Measurements from ENCODE around the gene RUFY3.
"Not testable (repeated sequence)": the region's sequence is repeated elsewhere in the genome, so short reads cannot be mapped to it uniquely, and the experiment has no call there.

Gene RUFY3

DNA sequence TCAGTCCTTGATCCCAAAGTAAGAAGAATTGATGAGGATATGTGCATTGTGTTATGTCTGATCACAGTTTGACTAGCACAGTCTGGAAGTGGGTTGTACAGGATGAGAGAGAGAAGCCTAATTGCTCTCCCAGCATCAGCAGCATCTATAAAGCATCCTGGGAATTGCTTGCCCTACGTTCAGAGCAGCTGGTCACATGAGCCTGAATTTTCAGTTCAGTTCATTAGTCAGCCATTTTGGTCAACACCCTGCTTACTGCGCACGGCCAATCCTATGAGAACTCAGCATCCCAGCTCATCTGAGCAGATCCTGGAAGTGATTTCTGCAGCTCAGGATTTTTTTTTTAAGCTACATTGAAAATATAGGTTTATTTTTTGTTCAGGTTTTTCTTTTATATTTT lies at the start of gene RUFY3:
Gene RUFY3 (plus strand): TSS at position 218 of the 400 bp plus-strand sequence. CDS start 610 bp downstream, outside the sequence.
- peak; percentile 73 for DNase-seq

- no peak for DNase-seq
Measured at GRCh38 chr4:70674191-70674590, 47.6 kb upstream of the RUFY3 start.

GRCh38 chr4:70674731-70675130 lies 47.0 kb upstream of the RUFY3 start:
- DNase-seq = no peak

GRCh38 chr4:70676554-70677090 lies 45.1 kb upstream of the RUFY3 start:
- DNase-seq = no peak

- DNase-seq = no peak
Measured at GRCh38 chr4:70678383-70678999, 43.3 kb upstream of the RUFY3 start.

DNA sequence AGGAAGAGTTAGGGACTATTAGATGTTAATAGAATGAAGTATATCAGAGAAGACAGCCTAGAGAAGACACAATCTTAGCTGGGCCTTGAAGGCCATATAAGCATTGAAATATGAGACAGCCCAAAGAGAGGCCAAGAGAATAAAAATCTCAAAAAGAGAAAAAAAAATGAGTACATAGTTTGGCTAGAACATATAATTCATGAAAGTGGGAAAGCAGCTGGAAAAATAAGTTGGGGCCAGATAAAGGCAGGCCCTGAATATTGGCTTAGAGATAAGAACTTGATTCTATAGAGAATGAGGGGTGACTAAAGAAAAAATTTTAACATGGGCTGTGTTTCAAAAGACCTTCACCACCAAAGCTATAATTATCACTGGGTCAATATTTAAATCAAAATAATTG lies 40.8 kb upstream of the RUFY3 start:
- DNase-seq = no peak

DNA sequence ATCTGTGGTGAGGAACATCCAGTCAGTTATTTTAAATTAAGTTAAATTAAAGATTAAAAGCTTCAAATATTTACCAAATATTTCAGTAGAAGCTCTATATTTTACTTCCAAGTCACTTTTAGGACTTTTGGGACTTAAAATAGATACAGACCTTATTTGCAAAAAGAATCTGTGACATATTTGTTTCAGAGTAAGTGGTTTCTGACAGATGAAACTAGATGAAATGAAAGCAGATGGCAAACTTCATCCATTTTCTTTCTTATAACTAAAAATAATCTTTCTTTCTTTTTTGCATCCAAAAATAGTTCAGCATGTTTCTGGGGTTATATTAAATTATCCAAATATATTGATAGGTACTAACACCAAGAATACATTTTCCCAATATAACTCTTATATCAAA lies 40.1 kb upstream of the RUFY3 start:
- DNase-seq = no peak

GRCh38 chr4:70682142-70682541 lies 39.6 kb upstream of the RUFY3 start:
- DNase-seq = not testable (repeated sequence)

DNA sequence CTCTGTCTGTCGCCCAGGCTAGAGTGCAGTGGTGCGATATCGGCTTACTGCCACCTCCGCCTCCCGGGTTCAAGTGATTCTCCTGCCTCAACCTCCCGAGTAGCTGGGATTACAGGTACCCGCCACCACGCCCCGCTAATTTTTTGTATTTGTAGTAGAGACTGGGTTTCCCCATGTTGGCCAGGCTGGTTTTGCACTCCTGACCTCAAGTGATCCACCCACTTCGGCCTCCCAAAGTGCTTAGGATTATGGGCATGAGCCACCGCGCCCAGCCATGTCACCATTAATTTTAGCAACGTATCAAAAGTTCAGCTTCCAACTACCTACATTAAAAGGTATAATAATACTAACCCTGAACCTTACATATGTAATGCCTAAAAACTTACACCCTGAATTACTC lies 34.4 kb upstream of the RUFY3 start:
- DNase-seq = no peak

- DNase-seq = peak; percentile 89
Measured at GRCh38 chr4:70687821-70688794, 33.7 kb upstream of the RUFY3 start, which contains the start of gene UTP3. TSS of gene UTP3 (plus strand) at chr4:70688532. CDS start at chr4:70688678, 146 bp downstream.

DNA sequence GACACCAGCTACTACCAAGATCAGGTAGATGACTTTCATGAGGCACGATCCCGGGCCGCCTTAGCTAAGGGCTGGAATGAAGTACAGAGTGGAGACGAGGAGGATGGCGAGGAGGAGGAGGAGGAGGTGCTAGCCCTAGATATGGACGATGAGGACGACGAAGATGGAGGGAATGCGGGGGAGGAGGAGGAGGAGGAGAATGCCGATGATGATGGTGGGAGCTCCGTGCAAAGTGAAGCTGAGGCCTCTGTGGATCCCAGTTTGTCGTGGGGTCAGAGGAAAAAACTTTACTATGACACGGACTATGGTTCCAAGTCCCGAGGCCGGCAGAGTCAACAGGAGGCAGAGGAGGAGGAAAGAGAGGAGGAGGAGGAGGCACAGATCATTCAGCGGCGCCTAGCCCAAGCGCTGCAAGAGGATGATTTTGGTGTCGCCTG lies 33.0 kb upstream of the RUFY3 start:
- DNase-seq = no peak

DNA sequence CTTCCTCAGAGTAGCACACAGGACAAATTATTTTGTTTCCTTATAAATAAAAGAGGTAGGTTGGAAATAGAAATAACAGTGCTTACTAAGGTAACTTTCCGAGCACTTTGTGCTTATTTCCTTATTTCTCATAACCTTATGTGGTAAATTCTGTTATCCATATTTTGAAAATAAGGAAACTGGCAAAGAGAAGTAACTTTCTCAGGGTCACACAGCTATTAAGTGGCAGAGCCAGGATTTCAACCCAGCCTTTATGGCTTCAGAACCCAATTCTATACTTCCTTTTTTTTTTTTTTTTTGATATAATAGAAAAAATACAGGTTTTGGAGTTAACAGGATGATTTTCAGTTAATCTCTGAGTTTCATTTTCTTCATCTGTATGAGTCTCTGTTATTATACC lies 30.1 kb upstream of the RUFY3 start:
- DNase-seq = no peak

- DNase-seq = not testable (repeated sequence)
Measured at GRCh38 chr4:70694633-70695032, 27.1 kb upstream of the RUFY3 start.

GRCh38 chr4:70698435-70698834 lies 23.3 kb upstream of the RUFY3 start:
- not testable (repeated sequence) for DNase-seq

DNA sequence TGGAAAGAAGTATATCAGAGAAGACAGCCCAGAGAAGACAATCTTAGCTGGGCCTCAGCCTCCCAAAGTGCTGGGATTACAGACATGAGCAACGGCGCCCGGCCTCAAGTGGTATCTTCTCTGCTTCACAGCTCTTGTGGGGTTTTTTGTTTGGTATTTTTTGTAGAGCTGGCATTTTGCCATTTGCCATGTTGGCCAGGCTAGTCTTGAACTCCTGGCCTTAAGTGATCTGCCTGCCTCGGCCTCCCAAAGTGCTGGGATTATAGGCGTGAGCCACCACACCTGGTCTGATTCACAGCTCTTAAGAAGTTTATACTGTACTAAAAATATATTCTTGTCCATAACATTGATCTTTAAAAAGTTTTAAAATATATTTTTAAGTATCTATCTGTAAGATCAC lies 21.1 kb upstream of the RUFY3 start:
- no peak for DNase-seq

GRCh38 chr4:70701271-70701670 lies 20.5 kb upstream of the RUFY3 start:
- DNase-seq = no peak

DNA sequence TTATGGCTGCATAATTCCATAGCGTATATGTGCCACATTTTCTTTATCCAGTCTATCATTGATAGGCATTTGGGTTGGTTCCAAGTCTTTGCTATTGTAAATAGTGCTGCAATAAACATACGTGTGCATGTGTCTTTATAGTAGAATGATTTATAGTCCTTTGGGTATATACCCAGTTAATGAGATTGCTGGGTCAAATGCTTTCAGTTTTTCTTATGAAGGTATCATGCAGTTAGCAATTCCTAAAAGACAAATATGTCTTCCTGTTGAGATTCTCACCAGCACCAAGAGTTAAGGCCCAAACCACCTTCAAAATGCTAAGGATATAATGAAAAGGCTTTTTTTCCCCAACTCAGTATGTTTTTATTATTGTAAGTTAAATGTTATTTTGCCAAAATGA lies 19.2 kb upstream of the RUFY3 start:
- not testable (repeated sequence) for DNase-seq

- peak; percentile 20 for DNase-seq
Measured at GRCh38 chr4:70703619-70704214, 18.0 kb upstream of the RUFY3 start.

GRCh38 chr4:70704215-70704930 lies 17.4 kb upstream of the RUFY3 start:
- DNase-seq = peak; percentile 58

GRCh38 chr4:70704931-70705182 lies 16.9 kb upstream of the RUFY3 start:
- DNase-seq = no peak

DNA sequence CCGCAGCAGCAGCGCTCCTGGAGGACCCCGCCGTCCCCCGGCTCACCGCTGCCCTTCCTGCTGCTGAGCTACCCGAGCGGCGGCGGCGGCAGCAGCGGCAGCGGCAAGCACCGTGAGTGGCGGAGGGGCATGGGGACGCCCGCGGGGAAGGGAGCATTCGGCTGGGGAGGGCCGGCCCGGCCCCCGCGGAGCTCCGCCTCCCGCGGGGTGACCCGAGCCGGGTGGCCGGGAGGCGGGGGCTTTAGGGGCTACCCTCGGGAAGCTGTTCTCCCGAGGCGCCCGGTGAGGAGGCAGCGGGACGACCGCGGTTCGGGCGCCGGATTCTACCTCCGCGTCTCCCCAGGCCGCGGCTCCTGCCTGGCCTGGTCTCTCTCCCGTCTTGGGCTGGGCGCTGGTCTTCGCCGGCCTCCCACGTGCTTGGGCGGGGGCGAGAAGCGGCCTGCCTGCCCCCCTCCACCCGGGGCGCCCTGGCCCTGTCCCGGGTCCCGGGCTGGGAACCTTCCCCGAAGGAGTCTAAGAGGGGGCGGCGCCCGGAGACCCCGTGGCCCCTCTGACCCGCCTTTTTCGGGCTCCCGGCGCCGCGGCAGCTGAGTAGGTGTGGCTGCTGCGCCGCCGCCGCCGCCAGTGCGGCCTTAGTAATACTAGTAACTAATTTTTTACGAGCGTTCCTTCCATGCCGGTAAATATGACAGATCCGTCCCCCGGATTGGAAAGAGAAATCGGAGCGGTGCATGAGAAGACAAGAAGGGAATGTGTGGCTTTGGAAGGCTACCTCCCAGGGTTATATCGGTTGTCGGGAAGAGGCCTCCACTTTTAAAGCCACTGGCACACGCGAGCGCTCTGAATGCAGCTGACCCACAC lies 16.4 kb upstream of the RUFY3 start:
- DNase-seq = peak; percentile 57

- DNase-seq = no peak
Measured at GRCh38 chr4:70706044-70706461, 15.7 kb upstream of the RUFY3 start.
